ENCODE results near the gene S100A1. TPM values are rescaled to one million over a fixed set of nuclear protein-coding genes. Genes with fewer than 3 reads are reported as not detected.

Gene S100A1
- total RNA-seq, 1 experiment from 2014 or later, result 18.1 TPM

GRCh38 chr1:153679337-153680119 is 51.3 kb downstream of the S100A1 start:
- Mint-ChIP-seq H3K27ac (ENCODE audit: unreplicated experiment) (no peak overlapping the region), H3K4me1 (ENCODE audit: low read depth, unreplicated experiment) (peaks cover 35% of the 10 kb centered on the region), H3K27me3 (ENCODE audit: insufficient read depth, unreplicated experiment) (peaks cover 9% of the 10 kb centered on the region), H3K4me3 (ENCODE audit: unreplicated experiment) (peak overlapping the region; percentile 97), H3K9me3 (ENCODE audit: unreplicated experiment) (no peaks in the 10 kb centered on the region), H3K36me3 (ENCODE audit: insufficient read depth, unreplicated experiment) (peaks cover 19% of the 10 kb centered on the region)
- no peaks in the 10 kb centered on the region for H3K36me3 ChIP-seq (ENCODE audit: control insufficient read depth, insufficient read depth, low read length)
- no peaks in the 10 kb centered on the region for H3K27me3 ChIP-seq (replicated peaks; ENCODE audit: control insufficient read depth, insufficient read depth, low read length)
- intact Hi-C loops (cut with micrococcal nuclease; ENCODE audit: unreplicated experiment), result loop anchor here (2.0 to 5.0 kb wide), 2 partner anchors 243 to 307 kb away; partner anchors contain the start of genes GATAD2B and RAB13
- ChIA-PET CTCF (interaction anchor here (0.6 to 1.0 kb wide), 2 partner anchors 48 to 315 kb away, joined by 3 to 5 read pairs; partner anchors contain the start of gene INTS3), POLR2A (interaction anchor here (0.6 kb wide), 1 partner anchor 149 kb away, joined by 3 read pairs; no protein-coding TSS in a partner anchor)
- no TSS peak for BruUV-seq (replicated peaks)
- peaks cover 16% of the 10 kb centered on the region for H3K4me1 ChIP-seq
- peak in 1 of 2 experiments; percentile 43 for DNase-seq
- peak overlapping the region; percentile 73 for H3K4me3 ChIP-seq (ENCODE audit: low read depth, low read length)
- TF ChIP-seq CTCF (IDR thresholded peaks at IDR 0.05; ENCODE audit: insufficient read depth in 1 of 2, low read depth in 1 of 2, low read length in 1 of 2, severe bottlenecking in 1 of 2, unreplicated experiment in 1 of 2), result no peak
- H3K9me3 ChIP-seq, result no peaks in the 10 kb centered on the region

- H3K36me3 Mint-ChIP-seq (ENCODE audit: insufficient read depth, unreplicated experiment), result peaks cover 19% of the 10 kb centered on the region
- TF ChIP-seq CTCF (IDR thresholded peaks at IDR 0.05; ENCODE audit: insufficient read depth in 1 of 2, low read depth in 1 of 2, low read length in 1 of 2, severe bottlenecking in 1 of 2, unreplicated experiment in 1 of 2), result no peak
- no peak overlapping the region for H3K4me3 ChIP-seq (ENCODE audit: low read depth, low read length)
- peaks cover 35% of the 10 kb centered on the region for H3K4me1 Mint-ChIP-seq (ENCODE audit: low read depth, unreplicated experiment)
- H3K4me3 Mint-ChIP-seq (ENCODE audit: unreplicated experiment), result peak overlapping the region; percentile 97
- no peaks in the 10 kb centered on the region for H3K36me3 ChIP-seq (ENCODE audit: control insufficient read depth, insufficient read depth, low read length)
- H3K27me3 ChIP-seq (replicated peaks; ENCODE audit: control insufficient read depth, insufficient read depth, low read length), result no peaks in the 10 kb centered on the region
- H3K9me3 Mint-ChIP-seq (ENCODE audit: unreplicated experiment), result no peaks in the 10 kb centered on the region
- H3K4me1 ChIP-seq, result peaks cover 16% of the 10 kb centered on the region
- CTCF ChIA-PET, result no interaction called here
- H3K27ac Mint-ChIP-seq (ENCODE audit: unreplicated experiment), result no peak overlapping the region
- H3K9me3 ChIP-seq, result no peaks in the 10 kb centered on the region
- BruUV-seq (replicated peaks), result no TSS peak
- intact Hi-C loops (cut with micrococcal nuclease; ENCODE audit: unreplicated experiment), result no loop called here
- peaks cover 9% of the 10 kb centered on the region for H3K27me3 Mint-ChIP-seq (ENCODE audit: insufficient read depth, unreplicated experiment)
- DNase-seq, result no peak
- POLR2A ChIA-PET, result no interaction called here
Measured at GRCh38 chr1:153680120-153680403, 51.8 kb downstream of the S100A1 start.

Other genes with a start within 250 kb of the S100A1 start
- gene S100A8, start 237.4 kb upstream of the S100A1 start, total RNA-seq (2022), result not detected in 2 replicates
- not detected in 2 replicates for gene S100A7A, start 211.9 kb upstream of the S100A1 start, total RNA-seq (2022)
- not detected in 2 replicates for gene S100A7, start 167.8 kb upstream of the S100A1 start, total RNA-seq (2022)
- 416 and 432 TPM in 2 replicates for gene S100A6, start 92.4 kb upstream of the S100A1 start, total RNA-seq (2022)
- gene S100A5, start 87.5 kb upstream of the S100A1 start, total RNA-seq (2022), result not detected in 2 replicates
- 53.6 and 54.4 TPM in 2 replicates for gene S100A4, start 82.6 kb upstream of the S100A1 start, total RNA-seq (2022)
- gene S100A3, start 79.2 kb upstream of the S100A1 start, total RNA-seq (2022), result 0.61 and 0.84 TPM in 2 replicates
- 2.4 and 3.0 TPM in 2 replicates for gene S100A2, start 62.6 kb upstream of the S100A1 start, total RNA-seq (2022)
- 220 and 243 TPM in 2 replicates for gene S100A16, start 15.3 kb upstream of the S100A1 start, total RNA-seq (2022)
- 510 and 624 TPM in 2 replicates for gene S100A14, start 12.1 kb upstream of the S100A1 start, total RNA-seq (2022)
- gene S100A13, start 929 bp upstream of the S100A1 start, total RNA-seq (2022), result 198 and 238 TPM in 2 replicates
- gene CHTOP, start 5.6 kb downstream of the S100A1 start, total RNA-seq (2022), result 85.1 and 90.6 TPM in 2 replicates
- 32.8 and 34.1 TPM in 2 replicates for gene SNAPIN, start 30.3 kb downstream of the S100A1 start, total RNA-seq (2022)
- gene ILF2, start 42.6 kb downstream of the S100A1 start, total RNA-seq (2022), result 287 and 289 TPM in 2 replicates
- 1.4 and 2.0 TPM in 2 replicates for gene NPR1, start 50.3 kb downstream of the S100A1 start, total RNA-seq (2022)
- 39.0 and 43.4 TPM in 2 replicates for gene INTS3, start 99.6 kb downstream of the S100A1 start, total RNA-seq (2022)
- gene SLC27A3, start 147.0 kb downstream of the S100A1 start, total RNA-seq (2022), result 22.8 and 27.2 TPM in 2 replicates